Right forelimb (tissue), 1 donor: ENCODE results near the gene RFX2.
"Not testable (repeated sequence)": the region's sequence is repeated elsewhere in the genome, so short reads cannot be mapped to it uniquely, and the experiment has no call there.

Experiments
- DNase-seq: peaks from one replicate; pipeline ENCODE4 v3.0.0-alpha.2; 2018

Gene RFX2

DNA sequence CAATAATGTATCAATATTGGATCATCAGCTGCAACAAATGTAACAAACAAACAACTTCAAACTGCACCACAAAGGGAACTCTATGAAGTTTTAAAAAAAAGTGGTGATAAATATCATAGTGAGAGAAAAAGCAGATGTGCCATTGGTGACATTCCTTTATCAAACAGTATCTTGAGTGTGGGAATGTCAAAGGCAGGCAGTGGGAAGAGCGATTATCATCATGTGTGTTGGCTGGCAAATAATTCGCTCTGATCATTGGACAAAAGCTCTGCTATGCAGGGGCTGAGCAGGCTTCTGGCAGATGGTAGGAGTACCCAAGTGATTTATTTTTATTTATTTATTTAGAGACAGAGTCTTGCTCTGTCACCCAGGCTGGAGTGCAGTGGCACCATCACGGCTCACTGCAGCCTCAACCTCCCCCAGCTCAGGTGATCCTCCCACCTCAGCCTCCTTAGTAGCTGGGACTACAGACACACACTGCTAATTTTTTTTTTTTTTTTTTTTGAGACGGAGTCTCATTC is 76.5 kb downstream of the RFX2 start:
- DNase-seq, result no peak

DNA sequence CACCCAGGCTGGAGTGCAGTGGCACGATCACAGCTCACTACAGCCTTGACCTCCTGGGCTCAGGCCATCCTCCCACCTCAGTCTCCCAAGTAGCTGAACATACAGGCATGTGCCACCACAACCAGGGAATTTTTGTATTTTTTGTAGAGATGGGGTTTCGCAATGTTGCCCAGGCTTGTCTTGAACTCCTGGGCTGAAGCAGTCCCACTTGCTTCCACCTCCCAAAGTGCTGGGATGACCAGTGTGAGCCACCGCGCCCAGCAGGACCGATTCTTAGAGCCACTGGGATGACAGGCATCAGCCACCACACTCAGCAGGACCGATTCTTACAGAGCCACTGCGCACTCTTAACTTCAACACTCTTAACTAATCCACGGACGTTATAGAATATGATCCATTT is 77.5 kb downstream of the RFX2 start:
- DNase-seq, result no peak

DNA sequence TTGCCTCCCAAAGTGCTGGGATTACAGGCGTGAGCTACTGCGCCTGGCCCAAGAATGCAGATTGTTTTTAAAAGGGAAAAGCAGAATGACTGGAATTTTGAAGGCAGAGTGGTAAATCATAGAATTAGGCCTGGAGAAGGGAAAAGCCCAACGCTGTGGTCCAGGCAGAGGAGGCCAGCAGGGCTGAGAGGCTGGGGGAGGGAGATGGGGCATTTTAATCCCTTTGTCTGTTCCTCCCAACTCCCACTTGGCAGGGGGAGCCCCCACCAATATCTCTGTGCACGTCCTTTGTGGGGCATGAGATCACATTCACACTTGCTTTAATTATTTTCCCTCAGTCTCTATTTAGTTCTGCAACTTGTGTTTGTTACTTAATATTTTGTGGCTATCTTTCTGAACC is 77.9 kb downstream of the RFX2 start:
- DNase-seq, result no peak

DNA sequence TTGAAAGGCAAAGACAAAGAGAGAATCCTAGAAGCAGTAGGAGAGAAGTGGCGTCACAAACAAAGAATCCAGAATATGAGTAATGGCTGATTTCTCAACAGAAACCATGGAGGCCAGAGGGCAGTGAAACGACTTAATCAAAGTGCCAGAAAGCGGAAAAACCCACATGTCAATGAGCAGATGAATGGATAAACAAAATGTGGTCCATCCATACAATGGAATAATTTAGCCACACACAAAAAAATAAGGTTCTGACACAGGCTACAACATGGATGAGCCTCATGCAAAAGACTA is 80.1 kb downstream of the RFX2 start:
- no peak for DNase-seq

DNA sequence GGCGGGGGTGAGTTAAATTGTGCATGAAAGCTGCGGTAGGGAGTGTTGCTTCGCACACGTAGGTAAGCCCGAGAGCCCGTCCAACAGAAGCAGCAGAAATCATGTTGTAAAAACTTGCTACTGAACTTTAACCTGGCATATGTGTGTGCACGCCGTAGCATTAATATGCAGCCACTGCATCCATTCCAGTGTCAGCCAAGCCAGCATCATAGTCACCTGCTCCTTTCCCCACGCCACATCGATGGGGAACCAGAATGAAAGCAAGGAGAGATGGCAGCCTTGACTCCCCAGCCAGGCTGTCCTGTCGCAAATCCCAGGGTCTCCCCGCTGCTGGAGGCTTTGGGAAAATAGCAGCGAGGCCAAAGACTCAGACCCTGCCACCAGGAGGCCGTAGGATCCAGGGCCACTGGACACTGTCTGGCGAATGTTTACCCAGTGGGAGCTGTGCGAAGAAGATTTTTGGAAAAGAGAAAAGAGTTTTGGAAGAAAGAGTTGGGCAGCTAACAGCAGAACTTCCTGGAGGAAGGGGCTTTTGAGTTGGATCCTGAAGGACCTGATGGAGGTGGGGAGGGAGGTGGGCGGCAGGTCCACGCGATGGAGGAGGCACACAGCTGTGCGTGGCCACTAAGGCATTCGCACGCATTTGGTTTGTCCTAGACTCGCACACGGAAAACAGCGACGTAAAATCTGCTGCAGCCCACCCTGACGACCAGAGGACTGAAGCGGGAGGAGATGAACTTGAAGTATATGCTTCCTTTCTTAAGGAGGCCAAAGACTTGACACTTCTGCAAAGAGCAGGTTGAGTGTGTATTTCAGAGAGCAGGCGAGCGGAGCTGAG is 83.7 kb downstream of the RFX2 start:
- DNase-seq, result no peak

DNA sequence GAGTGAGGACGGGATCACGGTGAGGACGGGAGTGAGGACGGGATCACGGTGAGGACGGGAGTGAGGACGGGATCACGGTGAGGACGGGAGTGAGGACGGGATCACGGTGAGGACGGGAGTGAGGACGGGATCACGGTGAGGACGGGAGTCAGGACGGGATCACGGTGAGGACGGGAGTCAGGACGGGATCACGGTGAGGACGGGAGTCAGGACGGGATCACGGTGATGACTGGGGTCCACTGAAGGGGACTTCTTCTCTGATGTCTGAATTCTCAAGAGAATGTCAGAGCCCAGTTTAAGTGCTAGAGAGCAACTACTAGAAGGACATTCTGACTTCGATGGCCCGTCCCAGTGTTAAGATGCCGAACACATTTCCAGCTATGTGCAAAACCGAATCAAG is 85.5 kb downstream of the RFX2 start:
- DNase-seq, result not testable (repeated sequence)

DNA sequence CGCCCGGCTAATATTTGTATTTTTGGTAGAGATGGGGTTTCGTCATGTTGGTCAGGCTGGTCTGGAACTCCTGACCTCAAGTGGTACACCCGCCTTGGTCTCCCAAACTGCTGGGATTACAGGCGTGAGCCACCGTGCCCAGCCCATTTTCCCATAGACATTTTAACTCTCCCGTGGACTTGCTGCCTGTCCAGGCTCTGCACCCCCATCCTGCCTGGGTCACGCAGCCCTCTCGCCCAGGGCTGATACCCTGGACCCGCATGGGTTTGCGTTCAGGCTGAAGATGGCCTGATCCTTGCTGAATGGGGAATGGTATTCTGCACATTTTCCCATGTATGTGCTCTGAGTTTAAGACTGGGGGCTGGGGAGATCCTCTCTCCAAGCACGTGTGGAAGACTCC is 86.4 kb downstream of the RFX2 start:
- peak; percentile 17 for DNase-seq

DNA sequence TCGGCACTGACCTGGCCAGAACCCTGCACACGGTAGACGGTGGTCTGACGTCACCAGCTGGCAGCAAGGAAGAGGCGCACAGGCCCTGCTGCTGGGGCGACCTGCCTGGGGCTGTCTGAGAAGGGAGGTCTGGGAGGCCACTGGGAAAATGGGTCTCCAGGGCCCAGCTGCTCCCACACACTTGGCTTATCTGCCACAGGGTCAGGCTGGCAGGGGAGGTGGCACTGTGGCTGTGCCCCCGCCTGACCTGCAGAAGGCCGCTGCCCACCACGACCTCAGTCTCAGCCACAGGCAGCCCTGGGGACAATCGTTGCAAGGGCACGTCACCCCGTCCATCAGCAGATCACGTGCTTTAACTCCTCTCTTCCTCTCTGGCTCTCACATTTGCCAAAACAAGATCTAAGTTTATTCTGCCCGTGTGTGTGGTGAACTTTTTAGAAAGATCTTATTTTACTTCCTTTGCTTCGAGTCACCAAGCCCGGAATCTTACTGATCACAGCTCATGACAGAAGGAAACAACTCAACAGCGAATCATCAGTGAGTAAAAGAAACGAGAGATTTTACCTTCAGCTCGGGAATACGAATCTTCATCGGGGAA is 87.1 kb downstream of the RFX2 start:
- DNase-seq, result peak; percentile 42

DNA sequence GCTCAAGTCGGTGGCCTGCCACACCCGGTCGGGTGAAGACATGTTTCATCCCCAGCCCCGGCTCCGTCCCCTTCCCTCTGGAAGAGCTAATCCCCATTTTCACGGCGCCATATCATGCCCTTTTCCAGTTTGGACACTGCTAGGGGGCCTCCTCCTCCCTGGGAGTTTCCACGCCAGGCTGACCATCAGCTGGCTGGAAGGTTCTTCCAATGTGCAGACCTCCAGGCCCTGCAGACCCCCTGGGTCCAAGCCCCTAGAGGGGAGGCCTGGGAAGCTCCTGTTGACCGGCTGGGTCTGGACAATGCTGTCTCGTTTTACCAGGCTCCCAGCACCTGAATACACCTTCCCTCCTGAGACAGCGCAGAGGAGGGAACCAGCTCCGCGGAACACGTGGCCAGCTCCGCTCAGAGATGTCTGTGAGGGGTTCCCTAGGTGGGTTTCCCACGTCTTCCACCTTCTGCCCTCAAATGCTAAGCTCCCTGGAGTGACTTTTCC is 87.7 kb downstream of the RFX2 start:
- DNase-seq, result no peak

DNA sequence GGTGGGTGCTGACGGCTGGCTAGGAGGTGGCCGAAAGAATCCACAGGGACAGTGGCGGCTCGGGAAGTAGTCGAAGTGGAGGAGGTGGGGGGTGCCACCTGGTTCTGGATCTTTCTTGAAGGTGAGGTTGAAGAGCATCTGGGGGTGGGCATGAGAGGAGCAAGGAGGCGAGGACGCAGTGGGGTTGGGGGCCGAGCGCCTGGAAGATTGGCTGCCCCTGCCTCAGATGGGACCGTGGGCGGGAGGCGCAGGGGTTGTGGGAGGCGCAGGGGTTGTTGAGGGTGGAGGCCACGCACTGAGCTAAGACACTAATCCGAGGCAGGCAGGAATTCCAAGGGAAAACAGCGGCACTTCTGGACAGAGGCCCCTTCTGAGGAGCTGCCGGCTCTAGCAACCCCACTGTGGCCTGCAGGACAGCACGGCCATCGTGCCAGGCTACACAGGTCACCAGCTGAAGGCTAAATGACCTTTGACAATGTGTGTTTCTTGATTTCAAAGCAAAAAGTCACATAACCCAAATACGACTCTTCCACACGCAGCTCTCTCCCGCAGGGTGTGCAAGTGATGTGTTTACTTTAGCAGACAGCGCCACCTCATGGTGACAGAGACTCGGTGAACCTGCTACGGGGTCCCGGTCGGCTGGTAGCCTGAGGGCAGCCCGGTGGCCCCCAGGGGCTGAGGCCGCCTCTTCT is 88.3 kb downstream of the RFX2 start:
- DNase-seq, result peak; percentile 81

DNA sequence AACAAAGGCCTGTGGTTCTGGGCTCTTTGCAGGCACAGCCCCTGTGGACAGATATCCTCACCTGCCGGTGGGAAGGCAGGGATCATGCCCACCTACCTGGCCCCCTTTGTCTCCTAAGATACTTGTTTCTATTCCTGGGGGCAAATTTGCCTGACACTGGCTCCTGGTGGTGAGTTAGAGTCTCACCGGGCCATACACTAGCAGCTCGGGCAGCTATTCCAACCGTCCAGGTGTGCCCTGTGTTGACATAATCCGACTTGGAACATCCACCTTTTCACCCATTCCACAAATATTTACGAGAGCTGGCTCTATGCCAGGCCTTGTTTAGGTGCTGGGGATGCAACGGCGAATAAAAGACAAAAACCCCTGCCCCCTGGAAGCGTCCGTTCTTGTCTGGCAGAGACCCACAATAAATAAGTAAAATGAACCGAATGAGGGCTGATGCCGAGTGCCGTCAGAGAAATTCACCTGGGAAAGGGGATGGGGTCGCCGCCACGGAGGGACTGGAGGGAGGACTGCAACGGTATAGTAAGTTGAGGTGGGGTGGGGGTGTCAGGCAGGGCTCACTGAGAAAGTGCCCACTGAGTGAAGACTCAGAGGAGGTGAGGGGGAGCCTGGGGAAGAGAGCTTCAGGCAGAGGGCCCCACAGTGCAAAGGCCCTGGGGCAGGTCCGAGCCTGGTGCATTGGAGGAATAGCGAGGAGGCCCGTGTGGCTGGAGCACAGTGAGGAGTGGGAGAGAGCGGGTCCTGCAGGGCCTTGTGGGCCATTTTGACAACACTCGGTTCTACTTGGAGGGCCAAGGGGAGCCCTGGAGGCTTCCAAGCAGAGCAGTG is 89.1 kb downstream of the RFX2 start:
- DNase-seq, result peak; percentile 22

DNA sequence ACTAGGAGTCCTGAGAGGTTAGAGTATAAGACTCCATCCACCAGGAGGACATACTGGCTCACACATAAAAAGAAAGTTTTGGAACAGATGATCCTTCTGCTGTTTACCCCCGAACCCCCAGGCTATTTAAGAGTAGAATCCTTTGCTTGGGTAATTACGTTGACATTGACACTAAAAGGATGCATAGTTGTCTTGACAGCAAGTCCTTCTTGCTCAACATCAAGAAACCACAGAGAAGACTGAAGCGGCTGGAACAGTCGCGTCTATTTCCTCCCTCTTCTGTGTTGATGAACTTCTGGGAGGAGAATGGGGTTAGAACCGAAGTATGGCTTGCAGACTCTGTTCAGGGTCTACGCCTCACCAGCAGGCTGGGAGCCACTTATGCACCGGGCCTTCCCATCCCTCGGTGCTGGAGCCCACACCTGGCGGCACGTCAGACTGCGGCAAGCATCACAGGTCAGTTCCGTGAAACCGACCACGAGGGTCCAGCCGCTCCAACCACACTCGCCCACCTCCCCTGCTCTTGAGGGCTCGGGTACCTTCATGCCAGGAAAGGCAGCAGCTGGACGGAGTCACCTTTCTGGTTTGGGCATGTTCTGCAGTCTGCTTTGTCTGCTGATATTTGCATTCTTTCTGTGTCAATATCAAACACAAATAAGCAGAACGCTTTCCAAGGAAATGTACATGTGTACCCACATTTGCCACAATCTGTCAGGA is 90.0 kb downstream of the RFX2 start:
- DNase-seq, result no peak

DNA sequence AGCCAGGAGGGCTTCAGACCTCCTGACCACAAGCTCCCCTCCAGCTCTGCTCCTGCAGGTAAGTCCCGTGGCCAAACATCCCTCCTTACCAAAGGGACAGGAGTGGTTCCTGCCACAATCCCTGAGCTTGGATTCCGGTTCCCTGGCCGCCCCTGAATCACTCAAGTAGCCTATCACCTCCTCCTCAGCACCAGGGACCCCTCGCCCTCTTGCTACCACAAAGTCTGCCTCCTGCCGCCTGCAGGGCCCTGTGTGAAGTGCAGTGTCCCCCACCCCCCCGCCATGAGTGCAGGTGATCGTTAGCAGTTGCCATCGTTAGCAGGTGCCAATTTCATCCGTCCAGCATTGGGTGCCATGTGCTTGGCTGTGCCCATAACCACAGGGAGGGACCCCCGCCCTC is 91.5 kb downstream of the RFX2 start:
- DNase-seq, result no peak

DNA sequence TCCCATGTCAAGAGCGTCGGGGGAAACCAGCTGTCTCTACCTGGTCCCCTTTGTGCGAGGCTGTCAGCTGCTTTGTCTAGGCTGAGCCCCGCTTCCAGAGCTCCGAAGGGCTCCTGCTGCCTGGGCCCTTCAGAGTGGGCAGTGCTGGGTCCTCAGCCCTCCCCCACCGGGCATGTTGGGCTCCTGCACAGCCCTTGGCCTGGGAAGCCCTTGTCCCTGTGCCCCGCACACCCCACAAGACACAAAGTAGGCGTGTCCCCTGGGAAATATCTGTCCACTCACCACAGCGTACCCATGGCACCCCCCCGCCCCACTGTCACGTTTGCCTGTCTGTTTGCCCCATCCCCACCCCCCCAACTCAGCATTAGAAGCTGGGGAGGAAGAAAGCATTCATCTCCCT is 92.7 kb downstream of the RFX2 start:
- no peak for DNase-seq

DNA sequence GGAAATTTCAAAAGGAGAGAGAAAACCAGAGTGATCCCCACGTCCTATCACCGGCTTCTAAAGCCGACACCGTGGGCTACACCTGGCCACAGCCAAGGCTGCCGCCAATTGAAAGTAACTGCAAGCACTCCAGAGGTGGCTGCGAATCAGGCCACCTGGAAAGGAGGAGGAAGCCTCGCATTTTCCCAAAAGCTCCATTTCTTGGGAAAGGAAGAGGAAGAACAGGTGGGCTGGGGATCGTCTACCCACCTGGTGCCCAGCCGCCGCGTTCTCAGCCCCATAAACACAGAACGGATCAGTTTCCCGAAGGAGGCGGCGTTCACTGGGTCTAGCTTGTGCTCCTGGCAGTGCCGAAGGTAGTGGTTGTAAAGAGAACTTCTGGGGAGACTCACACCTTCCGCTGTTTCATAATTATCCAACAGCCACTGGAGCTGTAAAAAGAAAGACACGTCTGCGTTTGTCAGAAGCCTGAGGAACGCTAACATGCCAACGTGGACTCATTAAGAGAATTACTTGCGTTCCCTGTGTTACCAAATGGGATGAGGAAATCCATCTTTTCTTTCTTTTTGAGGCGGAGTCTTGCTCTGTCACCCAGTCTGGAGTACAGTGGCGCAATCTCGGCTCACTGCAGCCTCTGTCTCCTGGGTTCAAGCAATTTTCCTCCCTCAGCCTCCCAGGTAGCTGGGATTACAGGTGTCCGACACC is 94.3 kb downstream of the RFX2 start:
- peak; percentile 4 for DNase-seq

DNA sequence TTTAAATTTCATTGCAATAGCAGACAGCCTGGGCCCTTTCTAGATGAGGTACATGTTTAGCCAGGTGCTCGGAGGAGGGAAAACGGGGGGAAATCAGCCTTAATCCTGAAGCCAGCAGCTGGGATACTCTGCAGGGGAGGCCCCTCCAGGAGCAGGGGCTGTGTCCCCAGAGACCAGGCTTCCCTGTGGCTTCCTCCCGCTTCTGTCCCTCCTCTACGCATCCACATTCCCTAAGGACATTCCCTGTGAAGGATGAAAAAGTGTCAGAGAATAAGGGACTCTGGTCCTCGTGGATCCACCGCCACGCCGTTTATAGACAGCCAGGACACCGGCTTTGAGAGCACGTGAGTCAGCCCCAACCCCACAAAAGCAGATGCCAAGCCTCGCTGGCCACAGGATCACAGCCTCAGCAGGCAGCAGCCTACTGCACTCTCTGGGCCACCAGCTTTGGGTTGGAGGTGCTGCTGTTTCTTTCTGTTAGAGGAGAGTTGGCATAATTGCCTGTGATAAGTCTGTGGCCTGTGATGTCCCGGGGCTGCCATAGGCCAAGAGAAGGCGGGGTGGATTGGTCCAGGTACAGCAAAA is 95.7 kb downstream of the RFX2 start:
- no peak for DNase-seq

DNA sequence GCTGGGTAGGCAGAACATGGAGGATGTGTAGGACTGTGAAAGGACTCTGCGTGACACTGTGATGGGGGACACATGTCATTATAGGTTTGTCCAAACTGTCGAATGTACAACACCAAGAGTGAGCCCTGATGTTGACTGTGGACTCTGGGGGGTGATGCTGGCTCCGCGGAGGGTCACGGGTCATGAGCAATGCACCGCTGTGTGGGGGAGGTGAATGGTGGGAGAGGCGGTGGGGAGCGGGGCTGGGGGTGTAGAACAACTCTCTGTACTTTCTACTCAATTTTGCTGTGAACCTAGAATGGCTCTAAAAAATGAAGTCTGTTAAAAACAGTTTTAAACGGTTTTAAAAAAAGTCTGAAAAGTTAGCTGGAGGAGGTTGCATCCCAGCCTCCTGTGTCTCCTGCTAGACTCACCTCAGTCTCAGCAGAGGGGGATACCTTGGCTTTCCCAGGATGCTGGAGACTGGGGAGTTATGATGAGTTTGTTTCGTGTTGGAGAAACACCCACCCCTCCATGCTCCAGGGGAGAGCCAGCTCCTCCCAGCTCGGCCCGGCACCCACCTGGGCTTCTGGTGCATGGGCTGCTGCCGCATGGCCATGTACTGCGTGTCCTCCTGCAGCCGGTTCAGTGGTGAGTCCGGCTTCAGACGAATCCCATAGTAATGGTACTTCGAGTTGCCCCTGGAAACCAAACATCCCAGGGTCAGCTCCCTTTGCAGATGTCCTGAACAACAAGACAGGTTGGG is 97.7 kb downstream of the RFX2 start:
- peak; percentile 16 for DNase-seq

DNA sequence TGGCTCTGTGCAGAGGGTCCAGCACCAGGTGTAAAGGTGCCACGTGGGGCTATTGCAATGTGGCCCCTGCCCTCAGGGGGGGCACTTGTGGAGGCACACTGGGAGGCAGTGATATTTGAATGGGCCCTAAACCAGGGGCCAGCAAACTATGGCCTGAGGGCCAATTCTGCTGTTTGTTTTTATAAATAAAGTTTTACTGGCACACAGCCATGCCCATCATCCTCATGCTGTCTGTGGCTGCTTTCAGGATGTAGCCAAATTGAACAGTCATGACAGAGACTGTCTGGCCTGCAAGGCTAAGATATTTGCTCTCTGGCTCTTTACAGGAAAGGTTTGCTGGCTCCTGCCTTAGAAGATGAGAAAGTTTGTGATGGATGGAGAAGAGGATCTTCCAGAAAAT is 98.5 kb downstream of the RFX2 start:
- DNase-seq, result no peak

DNA sequence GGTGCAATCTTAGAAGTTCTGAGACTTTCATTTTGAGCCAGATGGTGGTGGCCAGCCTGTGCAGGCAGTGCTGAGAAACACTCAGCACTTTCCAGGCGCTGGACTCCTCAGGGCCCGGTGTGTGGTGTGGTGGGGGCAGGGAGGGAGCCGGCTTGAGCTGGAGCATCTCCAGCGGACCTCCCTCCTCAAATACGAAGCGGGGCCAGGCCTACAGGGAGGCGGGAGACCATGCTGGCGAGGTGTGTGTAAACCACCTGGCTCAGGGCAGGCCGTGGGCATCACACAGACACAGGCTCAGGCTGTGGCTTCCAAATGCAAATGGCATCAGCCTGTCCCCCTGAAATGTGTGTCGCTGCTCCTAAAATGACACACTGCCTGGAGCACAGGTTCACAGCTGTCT is 99.1 kb downstream of the RFX2 start:
- DNase-seq, result no peak

DNA sequence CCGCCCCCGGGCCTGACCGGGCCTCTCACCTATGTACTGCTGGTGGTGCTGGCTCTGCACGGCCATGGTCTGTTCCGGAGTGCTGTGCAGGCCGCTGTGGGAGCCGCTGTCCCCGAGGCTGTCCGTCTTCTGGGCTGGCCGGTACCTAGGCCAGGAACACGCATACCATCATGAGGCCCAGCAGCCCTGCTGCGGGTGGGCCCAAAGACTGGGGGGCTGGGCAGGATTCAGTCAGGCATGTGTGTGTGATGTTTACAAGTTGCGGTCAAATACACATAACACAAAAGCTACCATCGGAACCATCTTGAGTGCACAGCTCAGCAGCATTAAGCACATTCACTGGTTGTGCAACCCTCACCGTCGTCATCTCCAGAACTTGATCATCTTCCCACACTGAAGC is 100.2 kb downstream of the RFX2 start:
- no peak for DNase-seq

DNA sequence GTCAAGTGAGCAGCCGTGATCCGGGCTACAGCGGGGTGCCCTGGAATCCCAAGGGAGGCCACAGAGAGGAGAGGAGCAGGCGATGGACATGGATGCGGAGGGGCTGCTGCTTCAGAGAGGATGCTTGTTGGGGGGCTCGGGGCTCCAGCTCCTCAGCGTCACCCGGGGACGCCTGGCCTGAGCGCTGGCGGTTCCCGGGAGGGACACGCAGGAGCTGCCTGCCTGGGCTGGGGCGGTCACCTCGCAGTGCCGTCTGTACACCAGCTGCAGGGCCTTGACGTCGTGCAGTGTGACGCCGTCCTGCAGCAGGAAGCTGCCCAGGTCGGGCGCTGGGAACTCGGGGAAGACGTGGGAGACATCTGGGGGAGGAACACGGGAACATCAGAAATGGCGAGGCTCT is 102.4 kb downstream of the RFX2 start:
- DNase-seq, result no peak
